NCI-H345 treated with DMSO at 0.1 percent for 48 hours (cell line): ENCODE measurements around the gene ETV7.
"Not testable (repeated sequence)": the region's sequence is repeated elsewhere in the genome, so short reads cannot be mapped to it uniquely, and the experiment has no call there.

Experiments used
- DNase-seq: peaks from one replicate; lab custom pipeline; 2025; ENCODE audit not compliant: unreplicated experiment; lab: John Stamatoyannopoulos, UW

Gene ETV7

DNA sequence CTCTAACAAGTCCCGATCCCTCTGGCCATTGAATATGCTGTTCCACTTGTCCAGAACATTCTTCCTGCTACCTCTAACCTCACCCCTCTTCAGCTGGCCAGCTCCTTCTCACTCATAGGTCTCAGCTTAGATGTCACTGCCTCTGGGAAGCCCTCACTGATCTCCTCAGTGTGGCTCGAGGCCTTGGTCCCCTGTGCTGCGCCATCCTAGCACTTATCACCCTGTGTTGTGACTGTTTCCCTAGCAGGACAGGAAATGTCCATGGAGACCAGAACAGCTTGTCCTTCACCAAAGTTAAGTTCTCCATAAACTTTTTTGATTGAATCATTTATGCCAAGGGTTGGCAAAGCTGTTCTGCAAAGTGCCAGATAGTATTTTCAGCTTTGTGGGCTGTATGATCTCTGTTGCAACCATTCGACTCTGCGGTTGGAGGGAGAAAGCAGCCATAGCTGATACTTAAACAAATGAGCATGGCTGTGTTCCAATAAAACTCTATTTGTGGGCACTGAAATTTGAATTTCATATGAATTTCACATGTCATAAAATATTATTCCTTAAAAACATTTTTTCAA is 44.3 kb downstream of the ETV7 start:
- DNase-seq, result no peak

- no peak for DNase-seq
Measured at GRCh38 chr6:36340618-36341454, 46.6 kb downstream of the ETV7 start.

- no peak for DNase-seq
Measured at GRCh38 chr6:36340306-36340617, 47.2 kb downstream of the ETV7 start.

DNA sequence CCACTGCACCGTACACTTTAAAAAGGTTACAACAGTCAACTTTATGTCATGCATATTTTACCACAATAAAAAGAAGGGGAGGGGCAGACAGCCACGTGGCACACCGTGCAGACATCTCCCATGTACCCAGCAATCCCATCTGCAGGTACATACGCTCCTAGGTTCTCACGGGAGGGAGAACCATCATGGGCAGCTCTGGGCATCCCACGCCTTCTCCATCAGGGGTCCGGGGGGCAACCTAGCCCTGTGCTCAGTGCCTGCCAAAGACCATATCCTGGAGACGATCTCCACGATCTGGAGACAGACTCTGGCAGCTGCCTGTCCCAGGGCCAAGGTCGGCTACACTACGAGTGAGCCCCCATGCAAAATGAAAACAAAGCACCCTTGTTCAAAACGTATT is 48.3 kb downstream of the ETV7 start:
- DNase-seq, result no peak

- DNase-seq, result not testable (repeated sequence)
Measured at GRCh38 chr6:36338223-36338622, 49.2 kb downstream of the ETV7 start.

DNA sequence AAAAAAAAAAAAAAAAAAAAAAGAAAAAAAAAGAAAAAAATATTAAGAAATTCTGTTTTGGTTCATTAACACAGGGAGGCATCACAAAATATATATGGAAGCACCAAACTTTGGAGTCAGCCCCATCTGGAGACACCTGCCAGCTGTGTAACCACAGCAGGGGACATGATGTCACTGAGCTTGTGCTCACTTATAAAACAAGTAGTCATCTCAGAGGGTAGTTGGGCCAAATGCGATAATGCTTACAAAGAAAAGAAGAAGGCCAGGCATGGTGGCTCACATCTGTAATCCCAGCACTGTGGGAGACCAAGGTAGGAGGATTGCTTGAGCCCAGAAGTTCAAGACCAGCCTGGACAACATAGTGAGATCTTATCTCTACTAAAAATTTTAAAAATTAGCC is 49.7 kb downstream of the ETV7 start:
- DNase-seq, result no peak

- no peak for DNase-seq
Measured at GRCh38 chr6:36336779-36337241, 50.7 kb downstream of the ETV7 start, which contains the start of gene BNIP5. TSS of gene BNIP5 (minus strand) at chr6:36336888. CDS start at chr6:36330690, 6,198 bp downstream.

- no peak for DNase-seq
Measured at GRCh38 chr6:36336208-36336710, 51.2 kb downstream of the ETV7 start.

GRCh38 chr6:36335465-36336207 is 51.8 kb downstream of the ETV7 start:
- no peak for DNase-seq

DNA sequence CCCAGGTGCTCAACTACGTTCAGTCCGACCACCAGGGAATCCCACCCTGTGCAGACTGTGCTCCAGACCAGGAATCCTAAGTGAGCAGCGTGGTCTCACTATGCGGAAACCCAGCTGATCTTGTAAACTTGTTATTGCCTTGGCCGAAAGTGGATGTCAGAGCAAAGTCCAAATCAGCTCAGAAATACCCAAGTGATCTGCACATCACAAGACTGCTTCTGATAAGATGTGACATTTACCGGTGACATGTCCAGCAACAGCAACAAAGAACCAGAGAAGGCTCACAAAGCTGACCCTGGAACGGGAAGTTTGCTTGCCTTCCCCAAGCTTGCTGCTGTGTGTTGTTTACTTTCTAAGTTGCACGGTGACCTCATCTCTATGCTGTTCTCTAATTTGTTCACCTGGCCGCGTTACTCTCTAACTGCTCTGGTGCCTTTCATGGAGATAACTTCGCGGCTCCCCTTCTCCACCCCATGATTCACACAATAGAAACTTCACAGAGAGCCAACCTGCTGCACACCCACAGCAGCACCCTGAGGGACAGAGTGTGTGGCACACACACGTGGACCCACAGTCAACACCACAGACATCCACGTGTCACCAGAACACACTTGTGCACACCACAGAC is 52.5 kb downstream of the ETV7 start:
- no peak for DNase-seq

DNA sequence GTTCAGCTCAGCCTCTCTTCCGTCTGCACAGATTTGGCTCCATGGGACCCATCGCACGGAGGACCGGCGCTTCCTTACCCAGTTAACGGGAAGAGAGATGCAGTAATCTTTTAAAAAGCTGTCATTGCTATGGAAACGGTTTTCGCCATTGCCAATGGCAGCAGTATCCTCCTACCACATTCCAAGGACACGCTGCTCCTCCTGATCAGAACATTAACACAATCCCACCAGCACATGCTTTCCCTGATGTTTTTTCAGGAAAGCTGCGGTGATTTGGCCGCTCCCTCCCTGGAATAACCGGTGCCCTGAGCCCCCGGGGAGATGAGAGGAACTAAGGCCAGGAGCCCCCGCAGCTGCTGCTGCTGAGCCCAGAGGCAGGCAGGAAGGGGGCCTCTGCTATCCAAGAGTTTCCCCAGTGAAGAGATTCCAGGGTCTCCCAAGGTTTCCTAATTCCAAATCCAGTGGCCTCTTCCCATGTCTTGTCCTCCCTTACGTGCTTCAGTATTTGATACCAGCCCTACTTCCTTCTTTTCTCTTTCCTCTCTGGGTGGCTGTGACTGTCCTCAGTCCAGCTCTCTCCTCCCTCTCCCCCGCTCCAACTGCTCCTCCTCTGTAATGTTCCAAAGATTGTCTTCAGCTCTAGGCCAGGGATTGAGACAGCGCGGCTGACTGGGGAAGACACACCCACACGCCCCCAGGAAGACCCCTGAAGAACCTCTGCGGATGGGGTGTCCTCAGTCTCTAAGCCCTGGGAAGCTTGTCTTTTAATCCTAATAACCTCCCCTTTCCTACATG is 53.3 kb downstream of the ETV7 start:
- DNase-seq, result no peak

DNA sequence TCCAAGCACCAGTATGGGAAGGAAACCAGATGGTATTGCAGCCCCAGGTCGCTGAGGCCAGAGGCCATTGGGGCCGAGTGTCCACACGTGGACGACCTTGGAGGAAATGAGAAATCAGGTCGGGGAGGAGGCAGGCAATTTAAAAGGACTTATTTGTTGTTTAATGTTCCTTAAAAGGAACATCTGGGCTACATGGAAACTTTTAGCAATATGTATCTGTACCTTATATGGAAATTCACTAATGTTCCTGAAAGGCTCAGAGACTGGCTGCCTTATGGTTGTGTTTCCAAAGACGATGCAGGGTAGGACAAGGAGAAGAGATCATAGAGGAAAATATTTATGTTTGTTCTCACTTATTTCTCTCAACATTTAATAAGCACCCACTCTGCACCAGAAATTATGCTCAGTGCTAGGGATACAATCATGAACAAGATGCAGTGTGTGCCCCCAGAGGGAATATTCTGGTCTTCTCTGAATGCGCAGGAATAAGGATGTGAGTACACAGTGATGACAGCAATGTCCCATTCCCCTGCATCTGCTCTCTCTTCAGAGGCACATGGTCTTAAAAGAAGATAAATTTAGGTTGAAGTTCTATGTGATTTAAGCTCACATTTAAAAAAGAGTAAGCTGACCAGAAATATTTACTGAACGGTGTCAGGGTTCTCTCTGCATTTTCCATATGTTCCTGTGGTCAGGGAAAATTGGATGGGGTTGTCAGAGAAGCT is 54.1 kb downstream of the ETV7 start:
- no peak for DNase-seq

- DNase-seq, result no peak
Measured at GRCh38 chr6:36331381-36331780, 56.1 kb downstream of the ETV7 start.

GRCh38 chr6:36330366-36330765 is 57.1 kb downstream of the ETV7 start:
- no peak for DNase-seq

DNA sequence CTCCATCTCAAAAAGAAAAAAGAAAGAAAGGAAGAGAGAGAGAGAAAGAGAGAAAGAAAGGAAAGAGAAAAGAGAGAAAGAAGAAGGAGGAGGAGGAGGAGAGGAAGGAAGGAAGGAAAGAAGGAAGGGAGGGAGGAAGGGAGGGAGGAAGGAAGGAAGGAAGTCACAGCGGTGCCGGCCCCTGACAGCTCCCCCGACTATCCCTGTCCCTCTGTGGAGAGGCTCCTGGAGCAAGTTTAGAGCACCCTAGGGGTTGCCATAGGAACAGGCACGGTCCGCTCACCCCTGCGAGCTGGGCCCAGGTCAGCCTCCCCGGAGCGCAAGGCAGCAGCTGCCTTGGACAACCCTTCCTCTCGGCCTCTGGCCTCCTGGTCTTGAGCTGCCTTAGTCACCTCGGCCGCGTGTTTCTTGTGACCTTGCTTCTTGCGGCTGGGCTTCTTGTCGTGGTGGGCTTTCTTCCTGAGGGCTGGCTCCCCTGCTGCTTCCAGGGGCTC is 57.6 kb downstream of the ETV7 start:
- no peak for DNase-seq

- no peak for DNase-seq
Measured at GRCh38 chr6:36328600-36328999, 58.9 kb downstream of the ETV7 start.

DNA sequence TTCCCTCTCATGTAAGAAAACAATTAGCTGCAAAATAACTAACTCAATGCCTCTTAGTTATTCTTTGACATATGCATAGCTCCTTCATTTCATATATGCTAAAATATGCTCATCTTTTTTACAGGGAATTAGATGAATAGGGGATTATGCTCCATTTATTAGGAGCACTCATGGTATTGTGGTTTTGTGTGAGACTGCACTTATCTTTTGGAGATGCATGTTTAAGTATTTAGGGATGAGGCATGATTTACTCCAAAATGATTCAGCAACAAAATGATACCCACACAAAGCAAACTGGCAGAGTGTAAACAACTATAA is 59.6 kb downstream of the ETV7 start:
- DNase-seq, result no peak

GRCh38 chr6:36327226-36327918 is 60.1 kb downstream of the ETV7 start:
- peak; percentile 57 for DNase-seq

DNA sequence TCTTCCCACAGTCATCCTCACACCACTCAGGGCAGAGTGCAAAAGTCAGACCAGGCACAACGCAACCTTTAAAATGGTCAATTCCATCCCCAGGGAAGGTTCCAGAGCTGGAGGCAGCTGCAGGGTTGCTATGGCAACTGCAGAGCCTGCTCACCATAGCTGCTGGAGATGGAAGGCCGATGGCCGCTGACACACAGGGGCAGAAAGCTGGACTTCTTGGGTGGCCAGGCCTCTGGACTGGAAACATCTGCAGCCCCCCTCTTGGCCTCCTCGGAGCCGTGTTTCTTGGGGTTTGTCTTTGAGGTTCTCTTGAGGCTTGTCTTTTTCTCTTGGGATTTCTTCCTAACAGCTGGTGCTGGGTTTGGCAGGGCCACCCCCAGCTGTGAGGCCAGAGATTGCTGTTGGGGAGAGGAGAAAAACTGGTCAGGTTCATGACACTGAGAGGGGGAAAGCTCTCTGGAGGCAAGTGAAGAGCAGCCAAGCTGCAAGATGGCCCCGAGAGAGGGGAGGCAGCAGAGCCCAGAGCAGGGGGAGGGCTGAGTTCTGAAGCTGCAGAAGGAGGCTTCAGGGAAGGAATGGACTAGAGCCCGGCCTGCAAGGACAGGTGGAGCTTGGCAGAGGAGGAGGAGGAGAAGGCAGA is 61.0 kb downstream of the ETV7 start:
- no peak for DNase-seq
